GM04504 (cell line): Measurements from ENCODE around the gene DUSP23.

ENCODE experiments used
- DNase-seq: peaks from one replicate; pipeline ENCODE4 v3.0.0-alpha.2; 2012; ENCODE audit warnings: low read depth

Gene DUSP23

DNA sequence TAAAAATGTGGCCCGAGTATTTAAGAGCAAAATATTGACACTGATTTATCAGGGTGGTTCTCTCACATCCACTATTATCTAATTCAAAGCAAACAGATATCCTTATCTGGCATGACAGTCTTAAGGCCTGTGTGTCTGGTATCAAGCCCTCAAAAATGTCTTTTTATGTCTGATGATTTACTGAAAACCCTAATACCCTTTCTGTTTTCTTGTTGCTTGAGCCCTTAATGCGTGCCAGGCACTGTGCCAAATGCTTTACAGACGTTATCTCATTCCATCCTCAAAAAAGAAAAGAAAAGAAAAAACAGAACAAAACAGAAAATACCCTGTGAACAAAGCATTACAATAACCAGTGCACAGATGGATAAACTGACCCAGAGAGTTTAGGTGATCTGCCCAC lies 5.7 kb downstream of the DUSP23 start:
- DNase-seq: no peak

DNA sequence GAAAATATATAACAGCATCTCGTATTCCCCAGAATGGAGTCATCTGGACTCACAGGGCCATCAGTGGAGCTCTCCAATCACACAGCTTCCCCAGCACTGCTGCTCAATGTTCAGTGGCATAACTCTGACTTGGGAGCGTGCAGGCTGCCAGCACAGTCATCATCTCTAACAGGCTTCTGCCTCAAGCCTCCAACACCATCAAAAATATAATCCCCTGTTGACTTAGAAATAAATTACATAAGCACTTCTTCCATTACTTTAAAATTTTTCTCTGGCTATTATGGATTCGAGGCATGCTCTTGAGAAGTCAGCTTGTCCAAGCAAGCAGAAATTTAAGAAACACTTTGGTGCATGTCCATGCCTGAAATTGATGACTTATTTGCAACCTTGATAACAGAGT lies 6.2 kb downstream of the DUSP23 start:
- DNase-seq: no peak

DNA sequence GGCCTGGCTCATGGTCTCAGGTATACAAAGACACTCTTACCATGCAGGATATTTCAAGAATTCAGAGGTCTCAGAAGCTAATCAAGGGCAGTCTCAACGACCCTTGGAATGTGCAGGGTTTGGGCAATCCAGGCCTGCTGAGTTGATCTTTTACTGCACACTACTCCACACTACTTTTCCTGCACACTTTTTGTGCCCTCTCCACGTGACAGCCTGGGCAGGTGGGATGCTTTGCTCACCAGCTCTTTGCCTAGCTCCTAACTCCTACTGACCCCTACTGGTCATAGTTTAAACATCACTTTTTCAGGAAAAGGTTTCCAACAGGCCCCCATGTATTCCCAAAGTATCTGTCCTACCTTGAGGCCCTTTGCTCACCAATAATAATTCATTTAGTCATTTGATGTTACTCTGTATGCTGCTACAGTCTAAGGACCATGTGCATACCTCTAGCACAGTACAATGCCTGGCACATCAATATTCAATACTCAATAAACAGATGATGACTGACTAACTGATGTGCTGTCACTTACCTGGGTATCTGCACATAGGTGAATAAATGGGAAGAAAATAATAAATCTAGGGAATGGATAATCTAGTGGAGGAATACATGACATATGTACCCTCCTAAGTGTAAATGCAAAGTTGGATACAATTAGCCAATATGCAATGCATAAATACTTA lies 9.6 kb downstream of the DUSP23 start:
- no peak for DNase-seq

- no peak for DNase-seq
Observed at GRCh38 chr1:159791031-159791430, 10.3 kb downstream of the DUSP23 start.

DNA sequence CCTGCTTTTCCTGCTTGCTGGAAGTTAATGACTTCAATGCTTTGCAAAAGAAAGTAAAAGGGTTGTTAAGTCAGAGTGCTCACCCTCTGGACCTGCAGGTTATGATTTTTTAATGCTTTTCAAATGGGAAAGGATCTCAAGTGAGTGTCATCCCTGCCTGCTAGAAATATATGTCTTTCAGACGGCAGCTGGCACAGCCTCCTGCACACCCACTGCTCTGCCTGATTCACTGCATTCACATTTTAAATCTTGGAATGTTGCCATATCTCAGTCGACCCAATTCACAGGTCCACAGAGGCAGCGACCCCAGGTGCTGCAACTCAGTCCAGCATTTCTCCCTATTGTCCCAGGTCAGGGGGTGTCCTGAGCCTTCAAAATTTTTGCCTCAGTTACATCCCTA lies 10.7 kb downstream of the DUSP23 start:
- DNase-seq: no peak

GRCh38 chr1:159795534-159795933 lies 14.8 kb downstream of the DUSP23 start:
- no peak for DNase-seq

DNA sequence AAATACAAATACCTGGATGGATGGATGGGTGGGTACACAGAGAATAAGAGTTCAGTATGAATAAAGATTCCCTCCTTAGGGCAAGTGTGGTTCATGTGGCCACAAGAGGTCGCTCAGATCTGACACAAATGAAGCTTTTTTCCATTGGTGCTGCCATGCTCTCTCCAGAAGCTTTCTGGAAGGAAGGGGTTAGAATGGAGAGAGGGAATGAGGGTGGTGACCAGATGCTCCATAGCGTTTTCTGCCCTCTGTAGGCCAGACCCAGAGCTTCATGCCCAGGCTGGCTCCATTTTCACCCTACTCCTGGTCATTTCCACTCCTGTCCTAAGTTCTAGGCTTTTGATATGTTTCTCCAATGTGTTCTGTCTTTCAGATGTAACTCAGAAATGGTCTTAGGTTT lies 18.1 kb downstream of the DUSP23 start:
- DNase-seq: peak; percentile 68

GRCh38 chr1:159799446-159799985 lies 18.8 kb downstream of the DUSP23 start:
- DNase-seq: no peak

DNA sequence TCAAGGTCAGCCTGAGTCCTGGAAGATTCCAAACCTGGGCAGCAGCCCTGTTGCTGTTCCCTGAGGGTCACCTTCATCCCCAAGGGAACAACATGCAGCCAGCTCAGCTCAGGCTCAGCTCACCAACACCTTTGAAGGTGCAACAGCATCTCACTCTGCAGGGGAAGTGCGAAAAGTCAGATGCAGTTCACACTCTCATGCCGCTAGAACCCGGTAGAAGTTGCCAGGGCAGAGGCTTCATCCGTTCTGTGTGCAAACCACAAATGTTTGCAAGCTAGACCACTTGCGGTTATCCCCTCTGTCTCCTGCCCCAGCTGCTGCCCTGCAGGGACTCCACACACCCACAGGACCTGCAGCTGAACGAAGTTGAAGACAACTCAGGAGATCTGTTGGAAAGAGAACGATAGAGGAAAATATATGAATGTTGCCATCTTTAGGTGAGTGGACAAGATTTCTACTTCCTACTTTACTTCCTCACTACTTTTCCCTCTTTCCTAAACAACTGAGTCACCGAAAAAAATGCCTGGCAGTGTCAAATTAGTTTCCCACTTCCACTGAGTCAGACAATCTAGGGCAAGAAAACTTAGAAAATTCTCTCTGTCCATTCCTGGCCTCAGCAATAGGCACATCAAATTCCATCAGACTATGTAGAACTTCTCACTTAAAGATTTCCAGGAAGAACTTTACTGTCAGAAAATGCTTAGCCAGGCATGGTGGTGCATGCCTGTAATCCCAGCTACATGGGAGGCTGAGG lies 19.6 kb downstream of the DUSP23 start:
- DNase-seq: no peak

GRCh38 chr1:159802111-159802510 lies 21.3 kb downstream of the DUSP23 start, which contains the start of gene FCRL6:
Gene FCRL6, plus strand, starts transcription at chr1:159802360. Its CDS starts 65 bp downstream, at chr1:159802425.
- no peak for DNase-seq

- no peak for DNase-seq
Observed at GRCh38 chr1:159803956-159804689, 23.4 kb downstream of the DUSP23 start.

GRCh38 chr1:159804924-159805323 lies 24.2 kb downstream of the DUSP23 start:
- DNase-seq: no peak

GRCh38 chr1:159815926-159816325 lies 35.2 kb downstream of the DUSP23 start:
- no peak for DNase-seq

DNA sequence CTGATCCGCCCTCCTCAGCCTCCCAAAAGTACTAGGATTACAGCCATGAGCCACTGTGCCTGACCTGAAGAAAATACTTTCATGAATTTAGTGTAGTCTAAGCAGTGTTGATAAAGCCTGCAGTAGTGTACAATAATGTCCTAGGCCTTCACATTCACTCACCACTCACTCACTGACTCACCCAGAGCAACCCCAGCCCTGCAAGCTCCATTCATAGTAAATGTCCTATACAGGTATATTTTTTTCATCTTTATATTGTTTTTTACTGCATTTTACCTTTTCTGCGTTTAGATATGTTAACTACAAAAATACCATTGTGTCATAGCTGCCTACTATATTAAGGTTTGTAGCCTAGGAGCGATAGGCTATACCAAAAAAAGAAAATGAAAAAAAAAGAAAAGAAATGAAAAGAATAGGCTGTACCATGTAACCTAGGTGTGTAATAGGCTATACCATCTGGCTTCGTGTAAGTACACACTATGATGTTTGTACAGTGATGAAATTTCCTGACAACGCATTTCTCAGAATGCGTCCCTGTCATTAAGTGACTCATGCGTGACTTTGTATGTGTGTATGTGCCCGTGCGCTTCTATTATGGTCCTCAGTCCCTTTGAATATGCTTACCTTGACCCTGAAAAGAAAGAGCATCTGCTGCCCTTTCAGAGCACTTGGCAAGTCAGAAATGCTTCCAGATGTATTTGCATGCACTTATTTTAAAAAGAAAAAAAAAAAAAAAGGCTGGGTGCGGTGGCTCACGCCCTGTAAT lies 36.7 kb downstream of the DUSP23 start:
- DNase-seq: peak; percentile 24

- DNase-seq: no peak
Observed at GRCh38 chr1:159821171-159821867, 40.6 kb downstream of the DUSP23 start.

DNA sequence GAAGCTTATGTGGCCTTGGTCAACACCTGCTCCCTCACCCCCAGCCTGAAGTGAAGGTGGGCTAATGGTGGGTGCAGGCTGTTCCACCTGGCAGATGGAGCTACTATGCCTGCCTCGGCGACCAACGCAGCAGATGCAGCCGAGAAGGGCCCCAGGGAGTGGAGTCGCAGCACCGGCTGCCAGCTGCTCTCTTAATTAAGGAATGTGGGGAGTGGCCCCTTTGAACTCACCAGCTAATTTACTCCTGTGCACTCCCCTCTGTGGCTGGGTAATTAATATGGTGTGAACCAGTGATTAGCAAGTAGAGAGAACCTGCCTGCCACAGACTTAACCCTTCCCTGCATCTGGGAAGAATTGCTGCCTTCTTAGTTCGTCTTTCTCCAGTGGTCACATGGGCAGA lies 42.6 kb downstream of the DUSP23 start:
- no peak for DNase-seq

DNA sequence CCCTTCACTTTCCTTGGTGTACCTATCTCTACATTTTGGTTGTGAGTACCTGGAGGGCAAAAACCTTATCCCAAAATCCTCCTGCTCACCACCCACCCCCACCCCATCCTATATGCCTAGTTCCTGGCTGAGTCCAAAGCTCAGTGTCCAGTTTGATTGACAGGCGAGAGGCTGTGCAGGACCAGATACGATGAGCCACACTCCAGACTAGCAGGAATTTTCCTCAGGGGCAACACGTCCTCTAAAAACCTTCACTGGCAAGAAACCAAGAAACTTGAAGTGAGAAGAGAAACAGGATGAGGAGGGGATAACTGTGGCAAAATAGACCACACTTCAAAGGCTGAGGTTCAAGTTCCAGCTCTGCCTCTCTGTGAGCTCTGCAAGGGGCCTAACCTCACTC lies 44.8 kb downstream of the DUSP23 start:
- DNase-seq: no peak

- DNase-seq: no peak
Observed at GRCh38 chr1:159826441-159827101, 45.8 kb downstream of the DUSP23 start, which contains the start of gene SLAMF8. Gene SLAMF8, plus strand, starts transcription at chr1:159826873. Its CDS starts 26 bp downstream, at chr1:159826899.

DNA sequence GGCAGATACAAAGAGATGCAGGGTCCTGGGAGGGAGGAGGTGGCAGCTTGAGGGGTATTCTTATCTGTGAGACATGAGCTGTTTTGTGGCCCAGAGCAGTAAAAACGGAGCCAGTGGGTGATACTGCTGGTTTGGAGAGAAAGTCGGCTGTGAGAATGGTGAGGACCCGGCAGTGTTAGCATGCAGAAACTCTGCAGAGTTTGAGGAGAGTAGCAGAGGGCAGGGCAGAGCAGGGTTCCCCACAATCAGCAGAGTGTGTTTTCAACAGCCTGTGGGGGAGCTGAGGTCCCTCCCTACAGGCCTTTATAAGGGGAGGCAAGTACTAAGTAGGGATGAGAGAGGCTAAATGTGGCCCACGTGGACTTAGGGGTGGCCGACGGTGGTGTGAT lies 46.3 kb downstream of the DUSP23 start:
- DNase-seq: no peak

DNA sequence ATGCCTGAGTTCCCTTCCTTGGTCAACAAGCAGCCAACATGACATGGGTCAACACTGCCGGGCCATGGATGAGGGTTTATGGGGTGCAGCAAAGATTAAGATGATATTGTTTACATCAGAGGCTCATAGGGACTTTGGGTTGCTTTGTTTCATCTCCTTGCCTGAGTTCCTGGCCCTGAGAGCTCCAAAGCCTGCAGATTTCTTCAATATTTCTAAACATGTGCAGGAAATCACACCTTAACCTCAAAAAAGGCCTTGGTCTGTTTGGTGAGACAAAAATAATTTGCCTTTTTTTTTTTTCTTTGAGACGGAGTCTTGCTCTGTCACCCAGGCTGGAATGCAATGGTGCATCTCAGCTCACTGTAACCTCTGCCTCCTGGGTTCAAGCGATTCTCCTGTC lies 46.8 kb downstream of the DUSP23 start:
- no peak for DNase-seq

DNA sequence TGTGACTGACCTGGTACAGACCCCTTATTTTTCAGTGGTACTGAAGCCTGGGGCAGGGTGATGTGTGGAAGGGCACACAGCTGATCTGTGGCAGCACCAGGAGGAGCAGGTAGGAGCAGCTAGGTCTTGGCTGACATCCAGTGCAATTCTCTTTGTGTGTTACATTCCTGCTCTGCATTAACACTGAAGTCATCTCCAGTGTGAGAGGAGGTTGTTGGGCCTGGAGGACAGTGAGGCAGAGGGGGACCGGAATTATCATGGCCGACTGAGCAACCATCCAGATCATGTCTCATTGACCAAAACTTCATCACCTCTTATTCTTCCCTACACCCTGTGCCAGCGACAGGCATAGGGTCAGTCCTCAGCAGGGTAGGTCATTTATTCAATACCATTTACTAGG lies 47.4 kb downstream of the DUSP23 start:
- DNase-seq: no peak
